H1 (cell line): Measurements from ENCODE around the gene TFG. TPM values are rescaled to one million over a fixed set of nuclear protein-coding genes. Genes with fewer than 3 reads are reported as not detected.

ENCODE experiments used
- CTCF ChIA-PET: fragments of 300-600 bp; sonication (Branson Sonifier 250); formaldehyde crosslinking; loops from one replicate; lab custom pipeline; 2021; ENCODE audit not compliant: partially characterized antibody; lab: Charles Lee
- POLR2A ChIA-PET: fragments of 300-600 bp; sonication (Branson Sonifier 250); formaldehyde crosslinking; loops from one replicate; lab custom pipeline; 2021; ENCODE audit warnings: inconsistent platforms; ENCODE audit not compliant: partially characterized antibody; lab: Charles Lee
- DNase-seq, 2 experiments: peaks; one replicate each; pipeline versions ENCODE4 v3.0.0 to v3.0.0-alpha.2; 2010 to 2022; ENCODE audit warnings: low spot score in 2 of 2, low read depth in 1 of 2, mixed read lengths in 1 of 2
- FAIRE-seq: peaks from 2 replicates; lab custom pipeline; 2011; peaks lifted over from hg19 to GRCh38; lab: Jason Lieb, UNC
- H2AFZ ChIP-seq: 2 replicates; pipeline ENCODE4 v1.8.1; 2012; ENCODE audit warnings: low read length, inconsistent platforms
- H2AK5ac ChIP-seq: 2 replicates; pipeline ENCODE4 v1.6.1; 2013; ENCODE audit warnings: low read depth, low read length
- H2BK120ac ChIP-seq: replicated peaks from 2 replicates; pipeline ENCODE3; 2013; ENCODE audit warnings: low read depth, low read length, inconsistent platforms
- H2BK12ac ChIP-seq: 2 replicates; pipeline ENCODE4 v1.6.1; 2013; ENCODE audit warnings: low read depth, low read length
- H2BK15ac ChIP-seq: 2 replicates; pipeline ENCODE4 v1.6.1; 2013; ENCODE audit warnings: low read length
- H2BK20ac ChIP-seq: 2 replicates; pipeline ENCODE4 v1.6.1; 2013; ENCODE audit warnings: low read length
- H2BK5ac ChIP-seq: 2 replicates; pipeline ENCODE4 v1.6.1; 2013; ENCODE audit warnings: low read depth, low read length
- H3K14ac ChIP-seq: 2 replicates; pipeline ENCODE4 v1.6.1; 2013; ENCODE audit warnings: inconsistent platforms; ENCODE audit not compliant: insufficient read length
- H3K18ac ChIP-seq: 2 replicates; pipeline ENCODE4 v1.6.1; 2013; ENCODE audit warnings: low read length; ENCODE audit errors: extremely low read depth
- H3K23ac ChIP-seq: 2 replicates; pipeline ENCODE4 v1.6.1; 2013; ENCODE audit warnings: inconsistent platforms; ENCODE audit not compliant: insufficient read length
- H3K23me2 ChIP-seq: 2 replicates; pipeline ENCODE4 v1.6.1; 2013; ENCODE audit warnings: low read depth, low read length
- H3K27ac ChIP-seq: 2 replicates; pipeline ENCODE4 v1.6.1; 2011; ENCODE audit warnings: low read depth, low read length, inconsistent platforms
- H3K27me3 ChIP-seq, 4 experiments: replicated peaks in 1 of 4; 1 replicate in 1 of 4; 2 replicates in 3 of 4; pipeline versions ENCODE4 v1.6.1 to v1.8.1; 2011 to 2013; ENCODE audit warnings: low read length in 3 of 4, mild to moderate bottlenecking in 3 of 4, inconsistent platforms in 2 of 4, mixed read lengths in 2 of 4, moderate library complexity in 1 of 4; ENCODE audit not compliant: control insufficient read depth in 3 of 4, insufficient read depth in 3 of 4; ENCODE audit errors: extremely low read depth in 1 of 4
- H3K36me3 ChIP-seq, 4 experiments: 2 replicates each; pipeline versions ENCODE4 v1.6.1 to v1.8.1; 2011 to 2013; ENCODE audit warnings: mild to moderate bottlenecking in 4 of 4, low read length in 3 of 4, moderate library complexity in 2 of 4, control low read depth in 1 of 4, inconsistent platforms in 1 of 4; ENCODE audit not compliant: insufficient read depth in 4 of 4, control insufficient read depth in 2 of 4
- H3K4ac ChIP-seq: replicated peaks from 2 replicates; pipeline ENCODE3; 2013; ENCODE audit warnings: low read length, low read depth, mixed read lengths, inconsistent platforms; ENCODE audit not compliant: insufficient read length
- H3K4me1 ChIP-seq, 4 experiments: replicated peaks in 1 of 4; 1 replicate in 1 of 4; 2 replicates in 3 of 4; pipeline versions ENCODE4 v1.6.1 to v1.8.1; 2011 to 2013; ENCODE audit warnings: low read length in 3 of 4, inconsistent platforms in 2 of 4, mixed read lengths in 1 of 4; ENCODE audit not compliant: insufficient read depth in 4 of 4, control insufficient read depth in 3 of 4
- H3K4me2 ChIP-seq, 2 experiments: 2 replicates each; pipeline versions ENCODE4 v1.6.1 to v1.8.1; 2011 to 2013; ENCODE audit warnings: low read depth in 2 of 2, low read length in 2 of 2, control low read depth in 1 of 2, inconsistent platforms in 1 of 2, mild to moderate bottlenecking in 1 of 2; ENCODE audit not compliant: insufficient read depth in 1 of 2
- H3K4me3 ChIP-seq, 4 experiments: fragments of 200-600, 300-600 bp in 1 of 4; sonication (generic), shearing (Covaris generic), sonication (Bioruptor Twin) in 1 of 4; 2 replicates each; pipeline versions ENCODE4 v1.5.1 to v1.8.1; 2011 to 2016; ENCODE audit warnings: low read length in 4 of 4, low read depth in 3 of 4, control low read depth in 2 of 4, inconsistent platforms in 2 of 4, mild to moderate bottlenecking in 2 of 4, mixed read lengths in 1 of 4, moderate library complexity in 1 of 4; ENCODE audit not compliant: insufficient read depth in 2 of 4; ENCODE audit errors: extremely low read depth in 1 of 4
- H3K56ac ChIP-seq: replicated peaks from 2 replicates; pipeline ENCODE3; 2013; ENCODE audit warnings: low read depth, mild to moderate bottlenecking, mixed read lengths, low read length, inconsistent platforms; ENCODE audit not compliant: insufficient read length
- H3K79me1 ChIP-seq: 2 replicates; pipeline ENCODE4 v1.6.1; 2013; ENCODE audit warnings: low read depth, low read length, control low read depth
- H3K79me2 ChIP-seq, 2 experiments: 2 replicates each; pipeline versions ENCODE4 v1.6.1 to v1.8.1; 2012 to 2013; ENCODE audit warnings: low read length in 2 of 2, mild to moderate bottlenecking in 2 of 2, inconsistent platforms in 1 of 2; ENCODE audit not compliant: insufficient read depth in 2 of 2, control insufficient read depth in 1 of 2
- H3K9ac ChIP-seq, 4 experiments: replicated peaks in 1 of 4; 1 replicate in 1 of 4; 2 replicates in 3 of 4; pipeline versions ENCODE4 v1.6.1 to v1.8.1; 2011 to 2013; ENCODE audit warnings: low read depth in 3 of 4, low read length in 3 of 4, control low read depth in 2 of 4, mild to moderate bottlenecking in 2 of 4, moderate library complexity in 2 of 4, inconsistent platforms in 1 of 4; ENCODE audit errors: extremely low read depth in 1 of 4
- H3K9me3 ChIP-seq, 2 experiments: 2 replicates each; pipeline versions ENCODE4 v1.6.1 to v1.8.1; 2012 to 2013; ENCODE audit warnings: mild to moderate bottlenecking in 2 of 2, moderate library complexity in 2 of 2, control low read depth in 1 of 2, inconsistent platforms in 1 of 2, low read depth in 1 of 2, low read length in 1 of 2, mixed read lengths in 1 of 2; ENCODE audit not compliant: insufficient read depth in 2 of 2
- H4K20me1 ChIP-seq, 2 experiments: replicated peaks in 1 of 2; 2 replicates each; pipeline versions ENCODE3 to v1.8.1; 2011 to 2013; ENCODE audit warnings: inconsistent platforms in 2 of 2, low read length in 2 of 2, mild to moderate bottlenecking in 1 of 2; ENCODE audit not compliant: insufficient read depth in 2 of 2, control insufficient read depth in 1 of 2
- H4K5ac ChIP-seq: 2 replicates; pipeline ENCODE4 v1.6.1; 2013; ENCODE audit warnings: low read length, low read depth, mixed read lengths, inconsistent platforms; ENCODE audit not compliant: insufficient read length
- H4K8ac ChIP-seq: 2 replicates; pipeline ENCODE4 v1.8.0; 2013; ENCODE audit warnings: mild to moderate bottlenecking, moderate library complexity, low read length, inconsistent platforms; ENCODE audit not compliant: insufficient read depth; ENCODE audit errors: extremely low read depth
- H4K91ac ChIP-seq: replicated peaks from 2 replicates; pipeline ENCODE3; 2013; ENCODE audit warnings: low read length, mixed read lengths, inconsistent platforms; ENCODE audit not compliant: insufficient read length
- BCL11A ChIP-seq, 2 experiments: IDR thresholded peaks; one replicate each; pipeline ENCODE4 v1.6.1; 2011; ENCODE audit warnings: low read depth in 2 of 2, low read length in 2 of 2, mild to moderate bottlenecking in 2 of 2
- CEBPB ChIP-seq: IDR thresholded peaks from 2 replicates; pipeline ENCODE4 v1.6.1; 2012; ENCODE audit warnings: low read depth, low read length
- CHD2 ChIP-seq: IDR thresholded peaks from 2 replicates; pipeline ENCODE4 v1.6.1; 2012; ENCODE audit warnings: low read length, improper control_type of control experiment
- CREB1 ChIP-seq: IDR thresholded peaks from 2 replicates; pipeline ENCODE4 v1.6.1; 2012; ENCODE audit warnings: inconsistent platforms
- JUN ChIP-seq: IDR thresholded peaks from 2 replicates; pipeline ENCODE4 v1.6.1; 2011; ENCODE audit warnings: low read depth, mild to moderate bottlenecking, improper control_type of control experiment, low read length
- NRF1 ChIP-seq: IDR thresholded peaks from 2 replicates; pipeline ENCODE4 v1.6.1; 2011; ENCODE audit warnings: mild to moderate bottlenecking, low read depth, low read length, improper control_type of control experiment
- PHF8 ChIP-seq: fragments of 200-600 bp; sonication (generic); conservative IDR thresholded peaks from 2 replicates; pipeline ENCODE4 v1.7.1; 2012; ENCODE audit warnings: low read depth, mild to moderate bottlenecking, inconsistent platforms, low read length, moderate library complexity
- POLR2A ChIP-seq, 2 experiments: IDR thresholded peaks; 1 replicate in 1 of 2; 2 replicates in 1 of 2; pipeline ENCODE4 v1.6.1; 2011; ENCODE audit warnings: low read depth in 2 of 2, low read length in 2 of 2, mild to moderate bottlenecking in 2 of 2; ENCODE audit errors: control extremely low read depth in 1 of 2
- SIRT6 ChIP-seq: IDR thresholded peaks from one replicate; pipeline ENCODE4 v1.7.1; 2012; ENCODE audit warnings: low read length, inconsistent platforms
- SP2 ChIP-seq: IDR thresholded peaks from 2 replicates; pipeline ENCODE4 v1.6.1; 2012; ENCODE audit warnings: mild to moderate bottlenecking, low read length, inconsistent platforms
- SP4 ChIP-seq: IDR thresholded peaks from 2 replicates; pipeline ENCODE4 v1.6.1; 2012; ENCODE audit warnings: low read length, inconsistent platforms
- TAF1 ChIP-seq: IDR thresholded peaks from 2 replicates; pipeline ENCODE4 v1.6.1; 2011; ENCODE audit warnings: mild to moderate bottlenecking, low read depth, low read length
- TBP ChIP-seq: IDR thresholded peaks from 2 replicates; pipeline ENCODE4 v1.6.1; 2011; ENCODE audit warnings: low read depth, low read length, improper control_type of control experiment
- TCF12 ChIP-seq: IDR thresholded peaks from 2 replicates; pipeline ENCODE4 v1.6.1; 2011; ENCODE audit warnings: low read depth, mild to moderate bottlenecking, low read length
- TEAD4 ChIP-seq: IDR thresholded peaks from 2 replicates; pipeline ENCODE4 v1.6.1; 2012; ENCODE audit warnings: low read depth, low read length, inconsistent platforms, mixed read lengths
- YY1 ChIP-seq: IDR thresholded peaks from 2 replicates; pipeline ENCODE4 v1.6.1; 2011; ENCODE audit warnings: low read depth, mild to moderate bottlenecking, low read length
- WGBS, 2 experiments: shearing (Covaris generic) in 1 of 2; methylation state at CpG; one replicate each; pipeline versions ENCODE4 v1.1.6 to v1.1.7; 2013 to 2015; ENCODE audit warnings: low lambda C conversion rate in 2 of 2, mixed read lengths in 2 of 2, inconsistent platforms in 1 of 2, low coverage in 1 of 2, missing lambda C conversion rate in 1 of 2; ENCODE audit not compliant: insufficient replicate concordance in 2 of 2, insufficient coverage in 1 of 2, insufficient read length in 1 of 2; ENCODE audit errors: extremely low coverage in 1 of 2, missing lambda C conversion rate in 1 of 2; 5-methylcytosine and 5-hydroxymethylcytosine counted together
- polyA plus RNA-seq, 7 experiments: library from polyadenylated mRNA; depleted of rRNA in 3 of 7; stranded (reverse) in 5 of 7; unstranded in 2 of 7; fragments of >200 nt in 5 of 7; fragments of 200-250 nt in 2 of 7; gene quantifications; 1 replicate in 5 of 7; 2 replicates in 1 of 7; 4 replicates in 1 of 7; pipeline versions ENCODE4 v1.2.1 to v1.2.3, GENCODE V29; 2011 to 2013; ENCODE audit warnings: missing spikeins in 2 of 7, mixed read lengths in 2 of 7
- total RNA-seq: library from RNA; stranded (reverse); fragmentation: NEBNext Ultra II Directional; extraction: Animal tissue kit (Norgen Biotek cat#: 25700); gene quantifications from 2 replicates; pipeline ENCODE4 v1.2.1, GENCODE V29; 2021

The TFG gene
- total and polyA plus RNA-seq, 2 of the 8 experiments (the other 6 are each of a cell fraction or from before 2014, with no cell fraction given), result 81.9 to 98.4 TPM

DNA sequence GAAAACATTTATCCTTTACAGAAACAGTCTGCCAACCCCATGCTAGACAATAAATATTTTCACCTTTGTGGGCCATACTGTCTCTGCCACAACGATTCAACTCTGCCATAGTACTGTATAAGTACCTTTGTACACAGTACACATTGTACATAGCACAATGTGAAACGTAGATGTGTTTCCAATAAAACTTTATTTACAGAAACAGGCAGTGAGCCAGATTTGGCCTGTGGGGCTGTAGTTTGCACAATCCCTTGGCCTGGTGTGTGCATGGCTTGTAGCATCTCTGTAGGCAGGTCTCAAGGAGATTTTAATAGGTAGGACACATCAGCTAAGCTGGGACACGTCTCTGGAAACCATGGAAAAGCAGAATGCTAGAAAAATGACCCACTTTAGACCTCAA, 74.3 kb downstream of the TFG start:
- Histone ChIP-seq H2BK20ac (no peak overlapping the region), H3K4me3 (no peak overlapping the region)
- CTCF ChIA-PET, result interaction anchor here (0.6 kb wide), 1 partner anchor 16 kb away, joined by 3 read pairs; no protein-coding TSS in a partner anchor

More for the DNA sequence above, 74.3 kb downstream of the TFG start:
- Histone ChIP-seq H3K4ac (no peak overlapping the region), H3K9me3 (no peaks in the 10 kb centered on the region), H2BK15ac (no peak overlapping the region), H3K23ac (no peak overlapping the region), H3K4me1 (no peaks in the 10 kb centered on the region), H3K27ac (no peak overlapping the region)
- TF ChIP-seq TAF1, result no peak
- no peak for TF ChIP-seq SIRT6
- TF ChIP-seq POLR2A (IDR thresholded peaks at IDR 0.05; ENCODE audit: control extremely low read depth in 1 of 2, low read depth in 2 of 2, low read length in 2 of 2), result no peak
- no peak for TF ChIP-seq CHD2
- no peak for TF ChIP-seq TBP
- no peak for TF ChIP-seq PHF8
- no peak for TF ChIP-seq BCL11A (IDR thresholded peaks at IDR 0.05; ENCODE audit: low read depth in 2 of 2, low read length in 2 of 2)
- no peak for TF ChIP-seq TEAD4
- no peak for TF ChIP-seq YY1
- TF ChIP-seq TCF12, result no peak
- no peak for TF ChIP-seq CREB1
- TF ChIP-seq JUN, result no peak
- TF ChIP-seq SP4, result no peak
- no peak for TF ChIP-seq SP2
- no peak for TF ChIP-seq NRF1
- no peak for TF ChIP-seq CEBPB
- TF ChIP-seq, all 59 proteins: peak for 0
- Histone ChIP-seq H3K36me3 (no peaks in the 10 kb centered on the region), H2AFZ (no peak overlapping the region), H4K20me1 (no peaks in the 10 kb centered on the region), H3K4me2 (no peak overlapping the region), H3K56ac (no peak overlapping the region), H2BK5ac (no peak overlapping the region), H3K23me2 (no peaks in the 10 kb centered on the region), H3K79me2 (no peaks in the 10 kb centered on the region), H4K5ac (no peak overlapping the region), H2BK12ac (no peak overlapping the region), H2AK5ac (no peak overlapping the region), H2BK120ac (no peak overlapping the region), H3K18ac (no peak overlapping the region), H3K27me3 (no peaks in the 10 kb centered on the region), H3K79me1 (no peaks in the 10 kb centered on the region), H4K91ac (no peak overlapping the region), H3K9ac (no peak overlapping the region), H4K8ac (no peak overlapping the region), H3K14ac (no peak overlapping the region)
- WGBS, 2 experiments, result 86% methylated on average over 3 of the region's 3 CpGs; no CpG with 5 or more reads in 1 of the 2 experiments
- FAIRE-seq (no peak), DNase-seq (no peak)
- POLR2A ChIA-PET, result no interaction called here
